Kasumi-1 (cell line): Measurements from ENCODE around the gene VIPR2.

ENCODE experiments used
- DNase-seq, 2 experiments: peaks; one replicate each; lab custom pipeline; 2025; lab: John Stamatoyannopoulos, UW

Gene VIPR2

GRCh38 chr7:159119851-159120539 is 24.7 kb downstream of the VIPR2 start:
- no peak for DNase-seq

GRCh38 chr7:159119026-159119741 is 25.5 kb downstream of the VIPR2 start:
- no peak for DNase-seq

DNA sequence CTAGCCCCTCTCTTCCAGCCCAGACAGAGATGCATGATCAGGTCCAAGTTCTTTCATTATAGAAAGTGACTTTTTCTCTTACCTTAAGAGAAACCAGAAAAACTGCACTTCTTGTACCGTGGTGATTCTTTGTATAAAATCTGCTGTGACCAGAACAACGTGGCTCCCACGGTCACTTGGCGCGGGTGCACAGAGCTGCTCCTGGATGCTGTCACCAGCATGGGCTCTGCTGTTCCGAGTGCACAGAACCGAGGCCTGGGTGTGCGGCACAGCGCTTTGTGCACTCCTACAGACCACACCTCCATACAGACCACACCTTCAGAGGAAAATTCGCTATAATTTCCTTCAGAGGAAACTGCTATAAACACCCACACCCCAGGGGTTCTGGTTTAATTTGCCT is 26.0 kb downstream of the VIPR2 start:
- DNase-seq = no peak

DNA sequence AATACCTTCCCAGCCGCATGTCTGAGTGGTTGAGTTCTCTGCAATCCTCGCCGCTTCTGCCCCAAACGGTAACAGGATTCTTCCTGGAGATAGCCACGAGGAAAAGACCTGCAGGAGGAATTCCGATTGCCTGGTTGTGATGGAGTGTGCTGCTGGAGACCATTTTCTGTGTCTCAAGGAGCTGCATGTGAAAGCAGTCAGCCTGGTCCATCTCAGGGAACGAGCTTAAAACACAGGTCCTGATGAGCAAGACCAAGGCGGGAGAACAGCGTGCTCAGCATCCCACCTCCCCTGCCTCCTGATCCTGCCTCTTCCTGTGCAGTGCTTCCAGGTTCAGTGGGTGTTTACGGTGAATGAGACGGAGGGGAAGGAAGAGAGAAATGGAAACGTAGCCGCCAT is 26.5 kb downstream of the VIPR2 start:
- DNase-seq = no peak

- DNase-seq = no peak
These were observed 27.1 kb downstream of the VIPR2 start for GRCh38 chr7:159117366-159118196.

- DNase-seq = no peak
These were observed 27.9 kb downstream of the VIPR2 start for GRCh38 chr7:159116581-159117339.

DNA sequence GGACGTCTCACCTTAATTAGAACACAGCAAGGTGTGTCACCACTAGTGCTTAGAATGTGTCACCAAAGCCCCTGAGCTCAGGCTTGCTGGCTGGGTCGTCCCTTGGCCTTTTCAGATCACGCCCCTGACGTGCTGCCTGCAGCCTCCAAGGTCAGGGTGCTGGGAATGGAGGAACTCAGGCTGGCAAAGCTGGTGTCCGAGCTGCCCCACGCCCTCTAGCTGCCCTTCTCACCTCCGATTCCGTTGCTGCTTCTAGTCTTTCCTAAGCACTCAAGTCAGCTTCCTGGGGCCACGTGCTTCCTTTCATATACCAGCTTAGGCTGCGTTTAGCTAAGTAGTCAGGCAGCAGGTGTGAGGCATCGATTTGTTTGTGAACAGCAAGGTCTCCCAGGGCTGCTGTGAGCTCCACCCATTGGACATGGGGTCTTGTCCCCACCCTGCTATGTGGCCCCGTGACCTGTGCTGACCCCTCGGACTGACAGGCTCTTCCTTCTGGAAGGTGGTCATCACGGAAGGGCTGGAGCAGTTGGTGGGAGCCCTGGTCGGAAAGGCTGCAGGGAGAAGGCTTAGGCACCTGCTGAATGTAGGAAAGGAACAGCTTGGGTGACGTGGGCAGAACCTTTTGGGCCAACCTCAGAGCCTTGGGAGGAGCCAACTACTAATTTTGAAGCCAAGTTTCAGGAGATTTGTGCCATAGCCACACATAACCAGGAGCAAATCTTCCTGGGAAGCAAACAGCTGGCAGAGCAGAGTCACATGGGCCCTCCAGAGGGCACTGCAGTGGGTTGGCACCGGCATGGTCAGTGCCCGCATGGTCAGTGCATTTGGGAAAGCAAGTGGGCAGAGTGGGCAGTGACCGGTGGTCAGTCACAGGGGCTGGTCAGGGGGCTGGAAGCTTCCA is 28.8 kb downstream of the VIPR2 start:
- no peak for DNase-seq

DNA sequence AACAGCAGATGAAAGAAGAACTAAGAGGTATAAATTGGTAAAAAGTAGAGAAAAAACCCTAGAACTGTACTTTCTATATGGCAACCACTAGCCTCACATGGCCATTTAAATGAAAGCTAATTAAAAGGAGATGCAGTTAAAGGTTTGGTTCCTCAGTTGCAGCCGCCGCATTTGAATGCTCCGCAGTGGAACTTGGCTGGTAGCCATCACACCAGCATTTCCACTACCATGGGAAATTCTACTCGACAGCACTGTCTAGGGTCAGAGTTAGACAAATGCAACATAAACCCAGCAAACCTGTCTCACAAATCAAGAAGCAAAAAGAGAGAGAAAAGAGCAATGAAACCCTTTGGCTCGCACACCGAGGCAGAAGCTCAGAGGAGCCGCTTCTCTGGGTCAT is 29.7 kb downstream of the VIPR2 start:
- DNase-seq = no peak

- no peak for DNase-seq
These were observed 30.6 kb downstream of the VIPR2 start for GRCh38 chr7:159114096-159114495.

- DNase-seq = no peak
These were observed 31.6 kb downstream of the VIPR2 start for GRCh38 chr7:159113056-159113455.

GRCh38 chr7:159112136-159113011 is 32.3 kb downstream of the VIPR2 start:
- DNase-seq = no peak

DNA sequence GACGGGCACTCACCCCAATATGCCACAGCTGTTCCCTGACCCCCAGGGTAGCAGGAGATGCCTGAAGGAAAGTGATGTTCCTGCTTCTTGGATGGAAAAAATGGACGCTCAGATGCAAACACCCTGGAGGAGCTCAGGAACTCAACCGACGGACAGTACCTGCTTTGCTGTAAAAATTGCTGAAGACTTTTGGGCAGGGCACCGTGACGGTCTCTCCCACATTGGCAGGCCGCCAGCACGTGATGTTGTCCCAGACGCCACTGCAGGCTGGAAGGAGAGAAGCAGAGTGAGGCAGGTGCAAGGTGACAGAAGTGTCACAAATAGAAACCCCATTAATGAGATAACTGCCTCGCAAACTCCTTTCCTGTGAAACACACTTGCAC is 35.0 kb downstream of the VIPR2 start:
- DNase-seq = no peak

- DNase-seq = no peak
These were observed 35.6 kb downstream of the VIPR2 start for GRCh38 chr7:159108941-159109652.

DNA sequence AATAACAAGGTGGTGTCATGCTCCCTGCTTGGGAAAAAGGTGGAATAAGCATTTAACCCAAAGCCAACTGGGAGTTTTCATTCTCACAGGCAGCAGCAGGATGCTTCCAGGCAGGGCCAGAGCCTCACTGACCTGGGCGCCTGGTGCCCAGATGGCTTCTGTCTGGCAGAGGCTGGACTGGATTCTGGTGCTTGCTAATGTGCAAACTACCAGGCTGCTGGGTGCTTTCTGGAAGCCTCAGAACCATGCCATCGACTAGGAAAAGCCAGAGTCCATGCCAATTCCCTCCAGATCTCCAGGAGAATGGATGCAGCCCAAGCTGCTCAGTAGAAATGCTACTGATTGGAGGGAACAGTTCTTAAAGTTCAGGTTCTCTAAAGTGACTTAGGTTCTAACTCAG is 36.2 kb downstream of the VIPR2 start:
- DNase-seq = no peak

DNA sequence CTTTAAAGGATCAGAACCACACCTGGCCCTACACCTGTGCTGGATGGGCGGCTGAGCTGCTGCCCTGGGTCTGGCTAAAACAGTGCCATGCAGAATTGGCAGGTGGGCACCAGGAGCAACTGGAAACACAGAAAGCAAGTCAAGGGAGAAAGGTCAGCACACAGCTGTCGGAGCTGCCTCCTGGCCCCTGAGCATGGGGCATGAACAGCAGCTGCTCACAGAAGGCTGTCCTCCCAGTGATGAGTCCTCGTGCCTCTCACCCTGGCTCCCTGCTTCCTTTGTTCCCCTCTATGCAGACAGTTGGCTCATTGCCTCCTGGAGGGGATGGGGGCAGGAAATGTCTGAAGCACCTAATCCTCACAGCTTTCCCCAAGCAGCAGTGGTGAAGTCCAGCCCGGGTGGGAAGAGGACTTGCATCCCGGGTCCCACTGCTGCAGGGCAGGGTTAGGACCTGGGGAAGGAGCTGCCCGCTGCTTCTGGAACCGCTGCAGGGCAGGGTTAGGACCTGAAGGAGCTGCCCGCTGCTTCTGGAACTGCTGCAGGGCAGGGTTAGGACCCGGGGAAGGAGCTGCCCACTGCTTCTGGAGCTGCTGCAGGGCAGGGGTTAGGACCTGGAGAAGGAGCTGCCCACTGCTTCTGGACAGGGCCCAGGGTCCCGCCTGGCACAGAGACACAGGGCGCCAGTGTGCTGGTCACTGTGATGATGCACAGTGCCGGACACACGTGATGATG is 37.3 kb downstream of the VIPR2 start:
- no peak for DNase-seq

DNA sequence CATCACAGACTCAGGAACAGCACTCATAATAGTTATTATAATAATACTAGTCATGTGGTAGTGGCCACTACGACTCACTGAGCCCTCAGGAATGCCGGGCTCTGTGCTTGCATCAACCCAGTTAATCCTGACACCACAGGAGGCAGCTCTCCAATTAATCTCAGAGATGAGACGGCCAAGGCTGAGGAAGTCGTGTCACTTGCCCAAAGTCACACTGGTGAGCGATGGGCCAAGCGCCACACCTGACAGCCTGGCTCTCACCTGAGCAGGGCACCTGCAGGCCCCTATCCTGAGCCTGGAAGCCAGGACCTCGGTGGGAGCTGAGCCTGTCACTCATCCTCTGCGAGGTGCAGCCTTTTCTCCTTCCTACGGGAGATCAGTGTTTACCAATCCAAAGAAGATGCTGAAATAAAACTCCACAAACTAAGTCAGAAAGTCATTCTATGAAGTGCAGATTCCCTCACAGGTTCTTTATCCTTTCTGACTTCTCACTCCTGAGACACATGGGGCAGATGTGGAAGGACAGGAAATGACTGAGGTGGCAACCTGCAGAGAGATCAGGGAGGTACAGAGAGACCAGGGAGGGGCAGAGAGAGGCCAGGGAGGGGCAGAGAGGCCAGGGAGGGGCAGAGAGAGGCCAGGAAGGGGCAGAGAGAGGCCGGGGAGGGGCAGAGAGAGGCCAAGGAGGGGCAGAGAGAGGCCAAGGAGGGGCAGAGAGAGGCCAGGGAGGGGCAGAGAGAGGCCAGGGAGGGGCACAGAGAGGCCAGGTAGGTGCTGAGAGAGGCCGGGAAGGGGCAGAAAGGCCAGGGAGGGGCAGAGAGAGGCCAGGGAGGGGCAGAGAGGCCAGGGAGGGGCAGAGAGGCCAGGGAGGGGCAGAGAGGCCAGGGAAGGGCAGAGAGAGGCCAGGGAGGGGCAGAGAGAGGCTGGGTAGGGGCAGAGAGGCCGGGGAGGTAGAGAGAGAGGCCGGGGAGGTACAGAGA is 38.5 kb downstream of the VIPR2 start:
- no peak for DNase-seq

DNA sequence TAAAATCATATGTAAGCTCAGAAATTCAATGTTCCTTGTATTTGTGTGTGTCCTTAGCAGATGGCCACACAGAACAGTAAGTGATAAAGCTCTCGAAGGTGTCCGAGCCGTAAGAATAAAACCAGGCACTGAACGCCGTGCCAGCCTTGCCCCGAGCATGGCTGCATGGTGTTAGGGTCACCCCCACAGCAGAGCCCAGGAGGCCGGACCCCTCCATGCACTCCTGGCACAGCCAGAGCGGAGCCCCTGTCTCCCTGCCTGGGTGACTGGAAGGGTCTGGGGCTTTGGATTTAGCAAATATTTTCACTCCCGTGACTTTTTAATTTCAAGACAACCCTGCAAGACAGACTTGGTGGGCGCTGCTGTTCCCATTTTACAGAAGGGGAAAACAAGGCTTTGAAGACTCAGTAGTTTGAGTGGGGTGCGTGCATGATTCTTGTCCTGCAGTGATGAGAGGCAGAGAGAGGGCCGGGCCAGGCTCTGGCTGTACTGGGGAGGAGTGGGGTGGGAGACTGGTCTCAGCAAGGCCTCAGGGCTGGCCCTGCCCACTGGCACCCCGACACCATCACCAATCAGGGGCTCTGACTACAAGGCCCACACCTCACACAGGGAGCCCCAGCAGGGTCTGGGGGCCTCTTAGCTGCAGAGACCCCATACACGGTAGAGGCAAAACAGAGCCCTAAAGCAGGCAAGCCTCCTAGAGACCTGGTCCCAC is 39.4 kb downstream of the VIPR2 start:
- DNase-seq = no peak
